Thyroid gland (tissue), 4 donors: ENCODE results near the gene TMEM31.

ENCODE experiments used
- POLR2A ChIP-seq, 2 donors: fragments of 450-650 bp; IDR thresholded peaks; one replicate each; pipeline ENCODE4 v1.6.1; 2017; ENCODE audit warnings: antibody characterized with exemption in 2 of 2, mild to moderate bottlenecking in 2 of 2, moderate library complexity in 1 of 2
- TF ChIP-seq, protein P1 (sequence below), 6 experiments: fragments of 200-600 bp in 3 of 6; fragments of 450-650 bp in 3 of 6; sonication (generic) in 3 of 6; IDR thresholded peaks; one replicate each; pipeline ENCODE4 v1.5.1; 2016 to 2019; ENCODE audit warnings: antibody characterized with exemption in 6 of 6, mild to moderate bottlenecking in 2 of 6, inconsistent platforms in 1 of 6, moderate library complexity in 1 of 6

DNA sequence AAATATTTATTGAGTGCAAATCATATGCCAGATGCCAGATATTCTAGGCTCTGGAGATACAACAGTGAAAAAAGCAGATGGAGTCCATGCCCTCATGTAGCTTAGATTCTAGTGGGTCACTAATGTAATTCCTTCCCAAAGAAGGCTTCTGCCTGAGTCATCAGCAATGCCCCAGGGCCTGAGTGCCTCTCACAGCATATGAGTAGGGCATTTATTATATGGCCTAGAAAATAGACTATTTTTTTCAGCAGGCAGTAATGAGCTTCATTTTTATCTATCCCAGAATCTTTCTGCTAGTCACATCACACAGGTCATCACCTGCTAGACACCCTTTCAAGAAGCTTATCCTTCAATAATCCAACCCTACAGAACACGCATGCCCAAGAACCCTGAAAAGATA is 22.3 kb downstream of the TMEM31 start:
- TF ChIP-seq POLR2A (IDR thresholded peaks at IDR 0.05) = no peak
- TF ChIP-seq, protein P1, sequence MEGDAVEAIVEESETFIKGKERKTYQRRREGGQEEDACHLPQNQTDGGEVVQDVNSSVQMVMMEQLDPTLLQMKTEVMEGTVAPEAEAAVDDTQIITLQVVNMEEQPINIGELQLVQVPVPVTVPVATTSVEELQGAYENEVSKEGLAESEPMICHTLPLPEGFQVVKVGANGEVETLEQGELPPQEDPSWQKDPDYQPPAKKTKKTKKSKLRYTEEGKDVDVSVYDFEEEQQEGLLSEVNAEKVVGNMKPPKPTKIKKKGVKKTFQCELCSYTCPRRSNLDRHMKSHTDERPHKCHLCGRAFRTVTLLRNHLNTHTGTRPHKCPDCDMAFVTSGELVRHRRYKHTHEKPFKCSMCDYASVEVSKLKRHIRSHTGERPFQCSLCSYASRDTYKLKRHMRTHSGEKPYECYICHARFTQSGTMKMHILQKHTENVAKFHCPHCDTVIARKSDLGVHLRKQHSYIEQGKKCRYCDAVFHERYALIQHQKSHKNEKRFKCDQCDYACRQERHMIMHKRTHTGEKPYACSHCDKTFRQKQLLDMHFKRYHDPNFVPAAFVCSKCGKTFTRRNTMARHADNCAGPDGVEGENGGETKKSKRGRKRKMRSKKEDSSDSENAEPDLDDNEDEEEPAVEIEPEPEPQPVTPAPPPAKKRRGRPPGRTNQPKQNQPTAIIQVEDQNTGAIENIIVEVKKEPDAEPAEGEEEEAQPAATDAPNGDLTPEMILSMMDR (IDR thresholded peaks at IDR 0.05) = no peak
